Endothelial cell of umbilical vein (primary cell): ENCODE results near the gene TMEM150C. TPM values are rescaled to one million over a fixed set of nuclear protein-coding genes. Genes with fewer than 3 reads are reported as not detected.

Source experiments
- BruUV-seq: library from RNA; stranded (reverse); fragments of 400-500 nt; replicated peaks from 2 replicates; lab custom pipeline; 2021; lab: Mats Ljungman, UMichigan
- CTCF ChIA-PET: fragments of 300-600, 350-600 bp; sonication (Branson Sonifier 250); formaldehyde crosslinking; loops from one replicate; lab custom pipeline; 2021; ENCODE audit warnings: antibody characterized with exemption, inconsistent platforms; lab: Charles Lee
- POLR2A ChIA-PET: fragments of 300-600, 350-600 bp; sonication (Branson Sonifier 250); formaldehyde crosslinking; loops from one replicate; lab custom pipeline; 2021; ENCODE audit warnings: antibody characterized with exemption, inconsistent platforms; lab: Charles Lee
- DNase-seq: peaks from one replicate; pipeline ENCODE4 v3.0.0-alpha.2; 2011; ENCODE audit warnings: low read depth, low spot score
- FAIRE-seq: peaks from 2 replicates; lab custom pipeline; 2011; peaks lifted over from hg19 to GRCh38; lab: Jason Lieb, UNC
- H2AFZ ChIP-seq: 2 replicates; pipeline ENCODE4 v1.6.0; 2012; ENCODE audit warnings: low read depth, low read length, control low read depth, inconsistent platforms
- H3K27ac ChIP-seq: 2 replicates; pipeline ENCODE4 v1.5.1; 2011; ENCODE audit warnings: low read depth, mild to moderate bottlenecking, control low read depth, low read length, moderate library complexity; ENCODE audit not compliant: insufficient read depth
- H3K27me3 ChIP-seq, 2 experiments: 2 replicates each; pipeline versions ENCODE4 v1.6.0 to v1.6.1; 2011; ENCODE audit warnings: low read length in 2 of 2, mixed read lengths in 1 of 2; ENCODE audit not compliant: control insufficient read depth in 2 of 2, insufficient read depth in 2 of 2
- H3K36me3 ChIP-seq, 2 experiments: 2 replicates in 1 of 2; 3 replicates in 1 of 2; pipeline ENCODE4 v1.5.1; 2011; ENCODE audit warnings: low read length in 2 of 2, mild to moderate bottlenecking in 1 of 2, moderate library complexity in 1 of 2; ENCODE audit not compliant: control insufficient read depth in 2 of 2, insufficient read depth in 2 of 2; ENCODE audit errors: extremely low read depth in 1 of 2
- H3K4me1 ChIP-seq: 3 replicates; pipeline ENCODE4 v1.5.1; 2011; ENCODE audit warnings: mild to moderate bottlenecking, low read length; ENCODE audit not compliant: control insufficient read depth, insufficient read depth; ENCODE audit errors: extremely low read depth
- H3K4me2 ChIP-seq: 2 replicates; pipeline ENCODE4 v1.6.1; 2011; ENCODE audit warnings: low read length, control low read depth, mixed read lengths; ENCODE audit not compliant: insufficient read depth
- H3K4me3 ChIP-seq, 3 experiments: fragments of 200-600 bp in 1 of 3; sonication (generic), shearing (Covaris generic) in 1 of 3; replicated peaks in 1 of 3; 2 replicates each; pipeline ENCODE4 v1.5.1; 2011 to 2016; ENCODE audit warnings: control low read depth in 3 of 3, low read length in 3 of 3, mild to moderate bottlenecking in 2 of 3, inconsistent platforms in 1 of 3, low read depth in 1 of 3, moderate library complexity in 1 of 3; ENCODE audit not compliant: insufficient read depth in 1 of 3
- H3K79me2 ChIP-seq: 2 replicates; pipeline ENCODE4 v1.6.0; 2012; ENCODE audit warnings: low read length, inconsistent platforms; ENCODE audit not compliant: control insufficient read depth, insufficient read depth
- H3K9ac ChIP-seq: replicated peaks from 2 replicates; pipeline ENCODE3; 2011; ENCODE audit warnings: low read length, control low read depth; ENCODE audit not compliant: insufficient read depth; ENCODE audit errors: extremely low read depth
- H3K9me1 ChIP-seq: replicated peaks from 3 replicates; pipeline ENCODE4 v1.6.0; 2011; ENCODE audit warnings: mild to moderate bottlenecking, low read length; ENCODE audit not compliant: control insufficient read depth, insufficient read depth; ENCODE audit errors: extremely low read depth
- H3K9me3 ChIP-seq: replicated peaks from 2 replicates; pipeline ENCODE4 v1.5.1; 2012; ENCODE audit warnings: low read length, inconsistent platforms; ENCODE audit not compliant: control insufficient read depth, insufficient read depth
- H4K20me1 ChIP-seq: replicated peaks from 2 replicates; pipeline ENCODE3; 2011; ENCODE audit warnings: mild to moderate bottlenecking, low read length; ENCODE audit not compliant: control insufficient read depth, insufficient read depth; ENCODE audit errors: extremely low read depth
- EZH2 ChIP-seq: IDR thresholded peaks from 2 replicates; pipeline ENCODE4 v1.6.1; 2012; ENCODE audit warnings: borderline replicate concordance, low read depth, mild to moderate bottlenecking, moderate library complexity, low read length, inconsistent platforms; ENCODE audit not compliant: severe bottlenecking
- FOS ChIP-seq: IDR thresholded peaks from 2 replicates; pipeline ENCODE4 v1.6.1; 2011; ENCODE audit warnings: mild to moderate bottlenecking, low read length, moderate library complexity, borderline replicate concordance; ENCODE audit not compliant: insufficient read depth
- GATA2 ChIP-seq: IDR thresholded peaks from 2 replicates; pipeline ENCODE4 v1.7.0; 2011; ENCODE audit warnings: low read depth, mild to moderate bottlenecking, moderate library complexity, mixed read lengths, low read length; ENCODE audit not compliant: insufficient read length, insufficient read depth
- JUN ChIP-seq: IDR thresholded peaks from 2 replicates; pipeline ENCODE4 v1.6.1; 2011; ENCODE audit warnings: borderline replicate concordance, low read depth; ENCODE audit not compliant: insufficient read length, insufficient read depth
- MYC ChIP-seq: IDR thresholded peaks from one replicate; pipeline ENCODE4 v1.6.1; 2011; ENCODE audit warnings: mild to moderate bottlenecking, low read depth, low read length
- POLR2A ChIP-seq: IDR thresholded peaks from 2 replicates; pipeline ENCODE4 v1.6.1; 2012; ENCODE audit warnings: low read depth, mild to moderate bottlenecking, control low read depth, low read length
- POLR2AphosphoS5 ChIP-seq: IDR thresholded peaks from 2 replicates; pipeline ENCODE4 v1.6.1; 2012; ENCODE audit warnings: low read depth, mild to moderate bottlenecking, control low read depth, low read length, moderate library complexity; ENCODE audit not compliant: insufficient read depth
- dilution Hi-C: fragments of 300-500 bp; cut with MboI; formaldehyde crosslinking; loops from one replicate; pipeline ENCODE4 v1.15.0; 2019; ENCODE audit warnings: low sequenced_read_pairs; ENCODE audit not compliant: extremely low pct_ligation_motif_present
- intact Hi-C: fragments of 100-400 bp; cut with micrococcal nuclease; formaldehyde crosslinking; loops from one replicate; pipeline ENCODE4 v1.10.0; 2022
- polyA plus RNA-seq, 4 experiments: library from polyadenylated mRNA; depleted of rRNA in 3 of 4; stranded (reverse) in 3 of 4; unstranded in 1 of 4; fragments of >200 nt; gene quantifications; 2 replicates each; pipeline versions ENCODE4 v1.2.1 to v1.2.3, GENCODE V29; 2011 to 2012; ENCODE audit warnings: missing spikeins in 1 of 4
- total RNA-seq: library from RNA; stranded (reverse); gene quantifications from 2 replicates; pipeline ENCODE4 v1.2.3, GENCODE V29; 2021
- TF ChIP-seq, protein P1 (sequence below), 2 donors: IDR thresholded peaks; 1 replicate in 1 of 2; 2 replicates in 1 of 2; pipeline ENCODE4 v1.5.1; 2011; ENCODE audit warnings: low read length in 2 of 2, mild to moderate bottlenecking in 2 of 2, moderate library complexity in 2 of 2, control low read depth in 1 of 2, inconsistent platforms in 1 of 2, low read depth in 1 of 2; ENCODE audit not compliant: insufficient read depth in 1 of 2; ENCODE audit errors: extremely low read depth in 1 of 2
- TF ChIP-seq, protein P2 (sequence below): IDR thresholded peaks from 2 replicates; pipeline ENCODE4 v1.6.1; 2011; ENCODE audit not compliant: insufficient read depth, insufficient read length

The TMEM150C gene
- total and polyA plus RNA-seq, 2 donors (not counting 3 experiments of a cell fraction or from before 2014, with no cell fraction given): 4.1 to 6.6 TPM

DNA sequence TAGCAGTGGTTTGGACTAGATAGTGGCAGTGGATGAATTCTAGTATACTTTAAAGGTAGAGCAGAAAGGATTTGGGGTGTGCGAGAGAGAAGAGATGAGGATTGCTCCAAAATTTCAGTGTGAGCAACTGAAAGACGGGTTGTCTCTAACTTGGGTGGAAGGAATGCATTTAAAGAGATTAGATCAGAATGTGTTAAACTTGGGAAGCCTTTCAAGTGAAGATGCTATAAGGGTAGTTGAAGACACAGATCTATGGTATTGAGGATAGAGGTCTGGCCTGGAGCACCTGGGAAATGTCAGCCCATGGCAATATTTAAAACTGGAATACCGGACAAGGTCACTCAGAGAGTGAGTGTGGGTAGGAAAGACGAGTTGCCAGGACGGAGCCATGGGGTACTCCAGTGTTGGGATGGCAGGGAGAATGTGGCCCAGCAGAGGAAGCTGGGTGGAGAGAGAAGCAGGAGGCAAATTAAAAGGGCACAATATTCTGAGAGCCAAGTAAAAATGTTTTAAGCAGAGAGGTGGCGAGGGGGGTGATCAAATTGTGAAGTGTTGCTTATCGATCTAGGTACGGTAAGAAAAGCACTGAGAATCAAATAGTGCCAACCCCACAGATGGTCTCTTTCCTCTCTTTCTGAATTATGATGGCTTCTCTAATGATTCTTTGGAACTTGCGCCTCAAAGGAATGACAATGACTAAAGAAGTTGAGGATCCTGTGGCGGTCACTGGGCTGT, 80.8 kb downstream of the TMEM150C start:
- Histone ChIP-seq H3K9me1 (no peaks in the 10 kb centered on the region), H3K27me3 (no peaks in the 10 kb centered on the region), H3K4me3 (no peak overlapping the region), H3K4me1 (no peaks in the 10 kb centered on the region), H3K4me2 (no peak overlapping the region), H4K20me1 (no peaks in the 10 kb centered on the region), H3K27ac (no peak overlapping the region), H3K9me3 (no peaks in the 10 kb centered on the region), H3K36me3 (no peaks in the 10 kb centered on the region), H3K9ac (no peak overlapping the region), H2AFZ (no peak overlapping the region), H3K79me2 (no peaks in the 10 kb centered on the region)
- no peak for TF ChIP-seq GATA2
- ChIA-PET POLR2A (no interaction called here), CTCF (interaction anchor here (1.5 kb wide), 1 partner anchor 9 kb away, joined by 4 read pairs; no protein-coding TSS in a partner anchor)
- no TSS peak for BruUV-seq
- DNase-seq (no peak), FAIRE-seq (no peak)
- dilution Hi-C loops: no loop called here
- intact Hi-C loops: no loop called here

DNA sequence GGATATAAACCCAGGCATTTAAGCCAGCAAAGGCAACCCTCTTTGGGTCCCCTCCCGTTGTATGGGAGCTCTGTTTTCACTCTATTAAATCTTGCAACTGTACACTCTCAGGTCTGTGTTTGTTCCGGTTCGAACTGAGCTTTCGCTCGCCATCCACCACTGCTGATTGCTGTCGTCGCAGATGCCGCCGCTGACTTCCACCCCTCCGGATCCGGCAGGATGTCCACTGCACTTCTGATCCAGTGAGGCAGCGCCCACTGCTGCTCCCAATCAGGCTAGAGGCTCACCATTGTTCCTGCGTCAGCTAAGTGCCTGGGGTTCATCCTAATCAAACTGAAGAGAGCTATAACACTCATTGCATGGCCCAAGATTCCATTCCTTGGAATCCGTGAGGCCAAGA, 82.2 kb downstream of the TMEM150C start:
- intact Hi-C loops (no loop called here), dilution Hi-C loops (no loop called here)
- ChIA-PET CTCF (interaction anchor here (1.2 to 2.1 kb wide), 3 partner anchors 10 to 260 kb away, joined by 4 to 9 read pairs (median 4); no protein-coding TSS in a partner anchor), POLR2A (no interaction called here)
- H2AFZ ChIP-seq: no peak overlapping the region
- TF ChIP-seq MYC (no peak), FOS (no peak), JUN (no peak), GATA2 (no peak), POLR2A (no peak), EZH2 (no peak), POLR2AphosphoS5 (no peak)
- TF ChIP-seq, protein P1, sequence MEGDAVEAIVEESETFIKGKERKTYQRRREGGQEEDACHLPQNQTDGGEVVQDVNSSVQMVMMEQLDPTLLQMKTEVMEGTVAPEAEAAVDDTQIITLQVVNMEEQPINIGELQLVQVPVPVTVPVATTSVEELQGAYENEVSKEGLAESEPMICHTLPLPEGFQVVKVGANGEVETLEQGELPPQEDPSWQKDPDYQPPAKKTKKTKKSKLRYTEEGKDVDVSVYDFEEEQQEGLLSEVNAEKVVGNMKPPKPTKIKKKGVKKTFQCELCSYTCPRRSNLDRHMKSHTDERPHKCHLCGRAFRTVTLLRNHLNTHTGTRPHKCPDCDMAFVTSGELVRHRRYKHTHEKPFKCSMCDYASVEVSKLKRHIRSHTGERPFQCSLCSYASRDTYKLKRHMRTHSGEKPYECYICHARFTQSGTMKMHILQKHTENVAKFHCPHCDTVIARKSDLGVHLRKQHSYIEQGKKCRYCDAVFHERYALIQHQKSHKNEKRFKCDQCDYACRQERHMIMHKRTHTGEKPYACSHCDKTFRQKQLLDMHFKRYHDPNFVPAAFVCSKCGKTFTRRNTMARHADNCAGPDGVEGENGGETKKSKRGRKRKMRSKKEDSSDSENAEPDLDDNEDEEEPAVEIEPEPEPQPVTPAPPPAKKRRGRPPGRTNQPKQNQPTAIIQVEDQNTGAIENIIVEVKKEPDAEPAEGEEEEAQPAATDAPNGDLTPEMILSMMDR (IDR thresholded peaks at IDR 0.05; ENCODE audit: extremely low read depth in 1 of 2, insufficient read depth in 1 of 2, low read depth in 1 of 2, low read length in 2 of 2): no peak
- TF ChIP-seq, protein P2, sequence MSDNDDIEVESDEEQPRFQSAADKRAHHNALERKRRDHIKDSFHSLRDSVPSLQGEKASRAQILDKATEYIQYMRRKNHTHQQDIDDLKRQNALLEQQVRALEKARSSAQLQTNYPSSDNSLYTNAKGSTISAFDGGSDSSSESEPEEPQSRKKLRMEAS: no peak
- H3K9me1 ChIP-seq: no peaks in the 10 kb centered on the region
- DNase-seq (no peak), FAIRE-seq (no peak)
- H3K4me3 ChIP-seq: no peak overlapping the region
- H3K9ac ChIP-seq: no peak overlapping the region
- H3K4me2 ChIP-seq: no peak overlapping the region
- no peaks in the 10 kb centered on the region for H4K20me1 ChIP-seq
- H3K36me3 ChIP-seq: no peaks in the 10 kb centered on the region
- no peaks in the 10 kb centered on the region for H3K27me3 ChIP-seq
- no peak overlapping the region for H3K27ac ChIP-seq
- H3K4me1 ChIP-seq: no peaks in the 10 kb centered on the region
- H3K79me2 ChIP-seq: no peaks in the 10 kb centered on the region
- BruUV-seq: no TSS peak
- H3K9me3 ChIP-seq: no peaks in the 10 kb centered on the region
